NCI-H460 (cell line): Measurements from ENCODE around the gene STAM2. TPM values are rescaled to one million over a fixed set of nuclear protein-coding genes. Genes with fewer than 3 reads are reported as not detected.
"Not testable (repeated sequence)": the region's sequence is repeated elsewhere in the genome, so short reads cannot be mapped to it uniquely, and the experiment has no call there.

Source experiments
- DNase-seq: peaks from one replicate; pipeline ENCODE4 v3.0.0-alpha.2; 2016; ENCODE audit warnings: low read depth; ENCODE audit errors: extremely low read depth
- polyA plus RNA-seq: library from polyadenylated mRNA; depleted of rRNA; stranded (reverse); fragments of >200 nt; gene quantifications from 2 replicates; pipeline ENCODE4 v1.2.3, GENCODE V29; 2014; cell fraction: nucleus; rRNA removed
- total RNA-seq: library from RNA; depleted of rRNA; stranded (reverse); fragments of >200 nt; shearing (Covaris generic); gene quantifications from 2 replicates; pipeline ENCODE4 v1.2.3, GENCODE V29; 2014; rRNA removed

STAM2 gene
- total RNA-seq: 24.5 and 27.5 TPM in 2 replicates
- 18.6 and 27.8 TPM in 2 replicates for polyA plus RNA-seq

DNA sequence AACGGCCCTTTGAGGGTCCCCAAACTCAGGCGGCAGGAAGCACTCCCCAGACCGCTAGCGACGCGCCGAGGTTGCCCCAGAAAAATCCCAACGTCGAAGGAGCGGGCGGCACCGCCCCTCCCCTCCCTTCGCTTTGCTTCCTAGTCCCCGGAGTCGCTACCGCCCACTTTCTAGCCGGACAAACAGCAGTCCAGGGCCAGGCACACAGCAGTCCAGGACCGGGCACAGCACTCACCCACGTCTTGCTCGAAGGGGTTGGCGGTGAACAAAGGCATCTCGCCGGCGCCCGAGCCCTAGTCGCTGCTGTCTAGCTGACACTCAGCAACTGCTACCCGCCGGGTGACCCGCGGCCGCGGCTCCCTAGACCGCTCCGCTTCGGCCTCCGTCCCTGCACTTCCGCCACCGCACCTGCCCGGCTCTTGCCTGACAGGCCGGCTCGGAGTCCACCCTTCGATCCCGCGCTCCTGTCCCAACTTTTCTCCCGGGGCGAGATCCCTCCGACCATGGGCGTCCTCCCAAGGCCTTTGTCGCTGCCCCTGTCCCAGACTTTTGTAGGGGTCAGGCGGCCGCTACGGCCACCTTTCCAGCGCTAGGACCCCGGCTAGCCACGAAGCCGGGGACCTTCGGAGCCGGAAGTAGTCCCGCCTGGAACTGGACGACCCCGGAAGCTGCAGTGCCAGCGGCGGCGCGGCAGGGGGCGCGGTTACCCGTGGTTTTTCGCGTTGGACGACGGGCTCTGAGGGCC, at the start of gene STAM2:
Gene STAM2 (minus strand): TSS at position 396 of the 745 bp plus-strand sequence. CDS start 121 bp downstream, at position 275.
- DNase-seq: peak; percentile 89

- no peak for DNase-seq
Observed at GRCh38 chr2:152223977-152224376, 48.4 kb upstream of the STAM2 start.

- DNase-seq: no peak
Observed at GRCh38 chr2:152222975-152223637, 47.5 kb upstream of the STAM2 start.

- no peak for DNase-seq
Observed at GRCh38 chr2:152221839-152222238, 46.3 kb upstream of the STAM2 start.

- DNase-seq: no peak
Observed at GRCh38 chr2:152219077-152219828, 43.7 kb upstream of the STAM2 start.

GRCh38 chr2:152201466-152201830, 25.9 kb upstream of the STAM2 start:
- peak; percentile 92 for DNase-seq

- DNase-seq: peak; percentile 100
Observed at GRCh38 chr2:152200565-152201465, 25.3 kb upstream of the STAM2 start.

DNA sequence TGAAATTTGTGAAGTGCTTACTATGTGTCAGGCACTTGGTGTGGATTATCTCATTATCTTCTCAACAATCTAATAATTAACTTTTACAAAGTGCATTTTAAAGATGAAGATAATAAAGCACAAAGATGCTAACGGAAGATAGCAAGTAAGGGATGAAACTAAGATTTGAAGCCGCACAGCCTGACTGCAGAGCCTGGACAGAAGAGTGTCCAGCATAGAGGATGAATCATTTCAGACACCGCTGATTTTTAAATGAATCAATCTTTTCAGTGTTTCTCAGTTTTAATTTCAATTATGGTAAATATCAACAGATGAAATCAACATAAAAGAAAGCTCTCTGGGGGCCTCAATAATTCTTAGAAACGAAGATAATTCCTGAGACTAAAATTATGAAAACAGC, 24.5 kb upstream of the STAM2 start:
- no peak for DNase-seq

DNA sequence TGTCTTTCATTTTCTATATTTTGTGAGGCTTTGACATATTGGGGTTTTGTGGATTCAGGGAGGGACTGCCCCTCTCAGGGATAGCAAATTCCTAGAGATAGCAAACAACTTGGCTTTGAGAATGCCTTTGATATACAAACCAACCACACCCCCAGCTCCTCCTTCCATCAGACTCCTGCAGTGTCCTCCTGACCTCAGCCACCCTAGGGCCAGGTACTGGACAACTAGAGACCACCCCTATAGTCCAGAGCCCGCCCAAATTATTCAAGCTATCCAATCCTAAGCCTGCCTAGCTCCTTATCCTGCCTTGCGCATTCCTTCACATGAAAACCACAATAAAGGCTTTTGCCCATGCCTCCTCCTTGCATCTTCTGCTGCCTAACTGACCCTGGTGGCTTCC, 22.9 kb upstream of the STAM2 start:
- DNase-seq: no peak

DNA sequence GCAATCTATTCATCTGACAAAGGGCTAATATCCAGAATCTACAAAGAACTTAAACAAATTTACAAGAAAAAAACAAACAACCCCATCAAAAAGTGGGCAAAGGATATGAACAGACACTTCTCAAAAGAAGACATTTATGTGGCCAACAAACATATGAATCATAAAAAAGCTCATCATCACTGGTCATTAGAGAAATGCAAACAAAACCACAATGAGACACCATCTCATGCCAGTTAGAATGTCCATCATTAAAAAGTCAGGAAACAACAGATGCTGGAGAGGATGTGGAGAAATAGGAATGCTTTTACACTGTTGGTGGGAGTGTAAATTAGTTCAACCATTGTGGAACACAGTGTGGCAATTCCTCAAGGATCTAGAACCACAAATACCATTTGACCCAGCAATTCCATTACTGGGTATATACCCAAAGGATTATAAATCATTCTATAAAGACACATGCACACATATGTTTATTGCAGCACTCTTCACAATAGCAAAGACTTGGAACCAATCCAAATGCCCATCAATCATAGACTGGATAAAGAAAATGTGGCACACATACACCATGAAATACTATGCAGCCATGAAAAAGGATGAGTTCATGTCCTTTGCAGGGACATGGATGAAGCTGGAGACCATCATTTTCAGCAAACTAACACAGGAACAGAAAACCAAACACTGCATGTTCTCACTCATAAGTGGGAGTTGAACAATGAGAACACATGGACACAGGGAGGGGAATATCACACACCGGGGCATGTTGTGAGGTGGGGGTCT, 22.1 kb upstream of the STAM2 start:
- not testable (repeated sequence) for DNase-seq

GRCh38 chr2:152189622-152190495, 14.3 kb upstream of the STAM2 start:
- peak; percentile 84 for DNase-seq

DNA sequence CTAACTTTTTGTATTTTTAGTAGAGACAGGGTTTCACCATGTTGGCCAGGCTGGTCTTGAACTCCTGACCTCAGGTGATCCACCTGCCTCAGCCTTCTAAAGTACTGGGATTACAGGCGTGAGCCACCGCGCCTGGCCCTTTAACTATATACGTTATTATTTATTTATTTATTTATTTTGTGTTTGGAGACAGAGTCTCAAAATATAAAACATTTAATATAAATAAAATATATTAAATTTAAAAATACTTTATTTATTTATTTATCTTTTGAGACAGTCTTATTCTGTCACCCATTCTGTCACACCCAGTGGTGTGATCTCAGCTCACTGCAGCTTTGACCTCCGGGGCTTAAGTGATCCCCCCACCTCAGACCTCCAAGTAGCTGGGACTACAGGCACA, 11.2 kb upstream of the STAM2 start:
- not testable (repeated sequence) for DNase-seq

DNA sequence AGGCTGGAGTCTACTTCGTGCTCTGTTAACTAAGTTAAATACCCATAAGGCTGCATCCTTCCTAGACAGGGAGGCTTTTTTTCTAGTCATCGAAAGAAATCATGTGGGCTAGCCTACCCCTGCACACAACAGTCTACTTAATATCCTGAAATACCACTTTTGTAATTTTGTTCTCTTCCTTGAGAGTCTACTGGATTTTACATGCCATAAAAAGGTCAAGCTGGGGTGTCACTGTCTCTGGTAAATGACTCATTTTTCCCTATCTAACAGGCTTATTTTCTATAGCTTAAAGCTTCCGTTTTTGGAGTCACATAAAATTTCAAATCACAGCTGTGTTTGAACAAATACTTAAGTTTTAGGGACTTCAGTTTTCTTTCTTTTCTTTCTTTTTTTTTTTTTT, 10.7 kb upstream of the STAM2 start:
- no peak for DNase-seq

DNA sequence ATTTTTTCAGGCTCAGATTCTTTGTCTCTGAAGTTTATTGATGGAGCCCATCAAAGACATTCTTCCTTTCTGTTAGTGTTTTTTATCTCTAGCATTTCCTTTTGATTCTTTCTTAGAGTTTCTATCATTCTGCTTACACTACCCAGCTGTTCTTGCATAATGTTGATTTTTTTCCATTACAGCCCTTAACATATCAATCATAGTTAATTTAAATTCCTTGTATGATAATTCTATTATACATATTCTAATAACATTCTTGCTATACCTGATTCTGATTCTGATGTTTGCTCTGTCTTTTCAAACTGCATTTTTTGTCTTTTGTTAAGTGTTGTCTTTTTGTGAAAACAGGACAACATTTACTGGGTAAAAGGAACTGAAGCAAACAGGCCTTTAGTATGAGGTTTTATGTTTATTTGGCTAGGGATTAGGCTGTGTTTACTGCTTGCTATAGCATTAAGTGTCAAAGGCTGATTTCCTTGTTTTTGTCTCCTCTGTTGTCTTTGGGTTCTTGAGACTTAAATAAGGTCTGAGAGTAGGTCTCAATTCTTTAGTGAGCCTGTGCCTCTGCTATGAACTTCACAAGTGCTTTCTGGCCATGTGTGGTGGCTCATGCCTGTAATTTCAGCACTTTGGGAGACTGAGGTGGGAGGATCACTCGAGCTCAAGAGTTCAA, 8.0 kb upstream of the STAM2 start:
- DNase-seq: no peak

- DNase-seq: not testable (repeated sequence)
Observed at GRCh38 chr2:152177667-152178066, 2.1 kb upstream of the STAM2 start.

DNA sequence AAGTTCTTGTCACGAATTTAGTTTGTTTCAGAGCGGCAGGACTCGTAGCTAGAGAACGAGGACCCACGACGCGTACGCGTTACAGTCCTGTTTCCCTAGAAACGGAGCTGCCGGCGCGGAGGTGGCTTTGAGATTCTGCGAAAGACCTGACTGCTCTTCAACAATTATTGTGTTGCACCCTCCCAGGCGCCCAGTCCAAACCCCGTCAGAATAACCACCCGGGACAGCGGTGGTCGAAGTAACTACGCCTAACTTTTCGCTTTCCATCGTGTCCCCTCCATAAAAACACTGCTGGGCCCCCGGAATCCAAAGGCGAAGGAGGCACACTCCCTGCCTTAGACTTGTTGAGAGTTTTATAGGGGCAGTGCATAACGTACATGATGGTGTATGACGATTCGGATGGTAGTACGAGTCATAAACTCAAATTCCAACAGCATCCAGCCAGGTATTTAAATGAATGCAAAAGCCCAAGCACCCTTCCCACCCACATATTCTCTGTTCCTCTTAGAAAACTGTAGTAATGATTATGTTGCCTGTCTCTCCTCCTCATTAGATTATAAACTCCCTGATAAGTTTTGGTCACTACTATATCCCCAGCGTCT, 651 bp upstream of the STAM2 start:
- no peak for DNase-seq

GRCh38 chr2:152175012-152175367, 573 bp downstream of the STAM2 start:
- no peak for DNase-seq

DNA sequence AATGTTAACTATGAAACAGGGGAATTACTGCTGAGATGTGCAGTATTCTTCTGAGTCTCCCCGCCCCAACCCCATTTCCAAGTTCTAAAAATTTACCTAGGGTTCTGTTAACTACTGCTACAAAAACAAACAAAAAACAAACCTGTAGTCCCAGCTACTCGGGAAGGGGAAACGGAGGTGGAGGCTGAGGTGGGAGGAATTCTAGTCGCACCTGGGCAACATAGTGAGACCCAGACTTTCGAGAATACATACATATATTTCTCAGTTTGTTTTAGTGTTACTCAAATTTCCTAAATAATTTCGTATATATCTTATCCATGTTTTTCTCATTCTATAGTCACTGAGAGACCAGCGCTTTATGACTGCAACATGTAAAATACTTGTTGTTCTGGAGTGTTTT, 989 bp downstream of the STAM2 start:
- DNase-seq: no peak
